ENCODE measurements around the gene PSD2.

DNA sequence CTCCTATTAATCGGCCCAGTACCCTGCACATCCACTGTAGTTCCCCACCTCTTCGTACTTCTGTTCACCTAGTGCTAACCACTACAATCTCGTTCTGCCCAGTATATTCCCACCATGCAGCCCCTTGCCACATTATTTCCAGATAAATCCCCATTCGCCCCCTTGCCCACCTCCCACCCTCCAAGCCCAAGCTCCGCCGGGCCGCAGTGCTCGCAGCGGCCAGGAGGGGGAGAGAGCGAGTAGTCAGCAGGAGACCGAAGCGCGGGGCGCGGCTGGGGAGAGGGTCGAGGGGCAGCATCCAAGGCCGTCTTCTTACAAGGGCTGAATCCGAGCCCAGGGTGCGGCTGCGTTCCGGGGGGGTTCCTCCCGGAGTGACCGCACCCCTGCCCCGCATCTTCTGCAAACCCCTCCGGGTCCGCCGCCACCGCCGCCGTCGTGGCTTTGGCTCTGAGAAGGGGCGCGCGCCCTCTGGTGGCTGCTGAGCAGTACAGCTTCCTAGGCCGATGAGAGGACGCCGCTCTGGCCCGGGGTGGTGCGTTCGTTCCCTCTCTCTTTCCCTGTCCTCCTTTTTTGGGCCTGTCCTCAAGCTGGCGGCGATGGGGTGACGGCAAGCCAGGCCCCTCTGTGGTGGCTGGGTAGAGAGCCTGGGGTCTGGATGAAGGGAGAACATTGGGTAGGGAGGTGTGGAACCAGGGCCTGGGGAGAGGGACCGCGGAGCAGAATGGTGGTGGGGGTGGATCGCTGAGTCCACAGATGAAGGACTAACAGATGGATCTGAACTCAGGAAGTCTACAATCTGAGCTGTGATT lies 30.0 kb upstream of the PSD2 start:
- TF ChIP-seq, protein P1, sequence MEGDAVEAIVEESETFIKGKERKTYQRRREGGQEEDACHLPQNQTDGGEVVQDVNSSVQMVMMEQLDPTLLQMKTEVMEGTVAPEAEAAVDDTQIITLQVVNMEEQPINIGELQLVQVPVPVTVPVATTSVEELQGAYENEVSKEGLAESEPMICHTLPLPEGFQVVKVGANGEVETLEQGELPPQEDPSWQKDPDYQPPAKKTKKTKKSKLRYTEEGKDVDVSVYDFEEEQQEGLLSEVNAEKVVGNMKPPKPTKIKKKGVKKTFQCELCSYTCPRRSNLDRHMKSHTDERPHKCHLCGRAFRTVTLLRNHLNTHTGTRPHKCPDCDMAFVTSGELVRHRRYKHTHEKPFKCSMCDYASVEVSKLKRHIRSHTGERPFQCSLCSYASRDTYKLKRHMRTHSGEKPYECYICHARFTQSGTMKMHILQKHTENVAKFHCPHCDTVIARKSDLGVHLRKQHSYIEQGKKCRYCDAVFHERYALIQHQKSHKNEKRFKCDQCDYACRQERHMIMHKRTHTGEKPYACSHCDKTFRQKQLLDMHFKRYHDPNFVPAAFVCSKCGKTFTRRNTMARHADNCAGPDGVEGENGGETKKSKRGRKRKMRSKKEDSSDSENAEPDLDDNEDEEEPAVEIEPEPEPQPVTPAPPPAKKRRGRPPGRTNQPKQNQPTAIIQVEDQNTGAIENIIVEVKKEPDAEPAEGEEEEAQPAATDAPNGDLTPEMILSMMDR (IDR thresholded peaks at IDR 0.05), result peak; percentile 100
- no peak for TF ChIP-seq EZH2 (IDR thresholded peaks at IDR 0.05; ENCODE audit: borderline replicate concordance, insufficient read depth, low read depth, low read length, poor library complexity, severe bottlenecking)
